ENCODE results near the gene CCNK.
A peak's percentile ranks its signal among the peaks of the same experiment; 100 is the strongest.

CCNK gene

DNA sequence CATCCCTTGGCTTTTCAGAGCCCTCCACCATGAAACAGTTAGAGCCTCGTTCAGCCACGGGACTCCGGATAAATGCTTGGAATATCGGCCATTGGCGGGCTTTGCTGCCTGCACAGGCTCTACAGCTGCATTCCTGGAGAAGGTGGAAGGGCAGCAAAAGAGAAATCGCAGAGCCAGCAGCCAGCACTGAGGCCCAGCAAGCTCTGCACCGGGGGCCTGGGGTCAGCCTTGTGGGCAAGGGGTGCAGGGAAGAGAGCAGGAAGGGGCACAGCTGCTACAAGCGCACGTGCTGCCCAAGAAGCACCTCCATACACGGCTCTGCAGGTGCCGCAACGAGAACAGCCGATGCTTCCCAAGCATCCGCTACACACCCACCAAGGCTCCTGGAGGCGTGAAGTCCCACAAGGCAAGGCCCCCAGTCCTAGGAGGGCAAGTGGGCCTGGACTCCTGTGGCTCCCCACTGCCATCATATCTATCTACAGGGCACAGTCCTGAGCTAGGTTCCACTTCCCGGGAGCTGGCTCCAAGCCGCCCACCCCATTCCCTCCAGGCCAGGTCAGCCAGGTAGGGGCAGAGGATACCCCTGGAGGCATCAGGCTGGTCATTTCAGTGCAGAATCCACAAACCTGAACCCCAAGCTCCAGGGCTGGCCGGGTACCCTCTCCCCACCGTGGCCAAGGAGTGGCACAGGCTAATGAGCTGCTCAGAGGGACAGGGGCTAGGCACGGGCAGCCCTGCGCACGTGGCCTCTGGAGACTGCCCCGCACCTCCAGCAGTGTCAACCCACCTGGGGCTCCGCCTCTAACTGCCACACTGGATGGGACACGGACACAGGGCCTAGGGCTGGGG lies 40.2 kb downstream of the CCNK start:
- no peak for DNase-seq

DNA sequence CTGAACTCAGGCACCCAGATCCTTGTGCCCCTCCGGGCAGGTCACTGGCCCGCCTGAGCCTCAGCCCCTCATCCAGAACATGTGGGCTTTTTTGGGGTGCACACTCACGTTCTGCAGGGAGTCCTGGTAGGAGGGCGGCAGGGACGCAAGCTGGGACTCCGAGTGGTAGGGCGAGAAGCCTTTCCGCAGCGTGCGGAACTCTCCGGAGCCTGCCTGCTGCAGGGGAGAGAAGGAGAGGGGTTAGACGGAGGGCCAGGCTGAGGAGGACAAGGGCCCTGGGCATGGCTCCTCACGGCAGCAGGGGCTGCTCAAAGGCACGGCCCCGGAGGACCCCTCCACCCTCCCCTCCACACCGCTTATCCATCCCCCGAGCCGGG lies 40.8 kb downstream of the CCNK start:
- DNase-seq: no peak

DNA sequence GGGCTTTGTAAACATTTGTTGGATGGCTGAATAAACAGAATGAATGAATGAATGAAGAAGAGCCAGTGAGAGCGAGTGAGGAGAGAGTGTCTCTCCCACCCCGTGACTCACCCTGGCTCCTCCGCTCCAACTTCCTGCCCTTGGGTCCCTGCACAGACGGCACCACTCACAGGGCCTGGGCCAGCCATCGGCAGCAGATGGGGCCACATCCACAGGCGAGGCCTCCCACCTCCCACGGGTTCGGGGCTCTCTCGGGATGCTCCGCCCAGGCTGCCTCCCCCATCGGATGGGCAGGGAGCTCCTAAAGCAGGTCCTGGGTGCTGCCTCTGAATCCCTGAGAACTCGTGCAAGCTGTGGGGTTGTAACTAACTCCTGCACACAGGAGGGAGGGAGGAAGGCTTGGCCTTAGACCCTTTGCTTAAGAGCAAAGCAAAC lies 41.3 kb downstream of the CCNK start:
- no peak for DNase-seq

DNA sequence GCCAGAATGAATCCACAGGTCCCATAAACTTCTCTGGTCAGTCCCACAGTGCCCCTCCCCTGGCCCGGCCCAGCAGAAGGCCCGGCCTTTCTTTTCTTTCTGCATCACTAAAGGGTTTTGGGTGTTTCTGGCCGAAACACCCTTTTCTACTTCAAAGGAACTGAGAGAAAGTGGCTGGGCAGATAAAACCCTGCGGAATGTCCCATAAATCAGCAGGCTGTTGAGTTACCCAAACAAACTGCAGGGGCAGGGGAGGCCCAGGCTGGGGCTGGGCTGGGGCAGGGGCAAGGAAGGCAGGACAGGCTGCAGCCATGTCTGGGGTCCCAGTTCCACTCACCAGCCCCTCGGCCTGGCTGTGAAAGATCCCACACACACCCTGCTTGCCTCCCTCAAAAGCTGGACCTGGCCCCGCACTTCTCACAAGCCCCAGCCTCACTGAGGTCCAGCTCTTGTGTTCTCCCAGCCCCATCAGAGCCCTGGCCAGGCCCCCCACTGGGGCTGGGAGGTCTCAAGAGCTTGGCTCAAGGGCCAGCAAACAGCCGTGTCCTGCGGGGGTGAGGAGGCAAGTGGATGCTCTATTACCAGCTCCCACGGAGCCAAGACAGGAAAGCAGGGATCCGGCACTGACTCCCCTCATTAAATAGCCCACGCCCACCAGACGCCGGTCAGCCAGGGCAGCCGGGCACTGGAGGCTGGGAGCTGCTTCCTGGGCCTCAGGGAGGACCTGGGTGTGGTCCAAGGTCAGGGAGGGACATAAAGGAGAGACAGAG lies 41.9 kb downstream of the CCNK start:
- no peak for DNase-seq

DNA sequence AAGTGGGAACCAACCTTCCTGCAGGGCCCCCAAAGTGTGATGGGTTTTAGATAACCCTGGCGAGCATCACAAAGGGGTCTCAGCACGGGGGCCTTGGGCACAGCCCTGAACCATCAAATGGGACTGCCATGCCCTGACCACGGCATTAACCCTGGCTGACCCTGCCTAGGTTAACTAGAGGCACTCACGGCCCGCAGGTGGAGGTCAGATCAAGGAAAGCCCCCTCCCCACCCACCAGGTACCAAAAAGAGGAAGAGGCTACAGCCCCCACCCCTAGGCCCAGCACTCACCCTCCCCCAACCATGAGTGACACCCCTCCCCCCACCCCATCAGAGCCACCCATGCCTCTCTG lies 42.5 kb downstream of the CCNK start:
- DNase-seq: no peak

DNA sequence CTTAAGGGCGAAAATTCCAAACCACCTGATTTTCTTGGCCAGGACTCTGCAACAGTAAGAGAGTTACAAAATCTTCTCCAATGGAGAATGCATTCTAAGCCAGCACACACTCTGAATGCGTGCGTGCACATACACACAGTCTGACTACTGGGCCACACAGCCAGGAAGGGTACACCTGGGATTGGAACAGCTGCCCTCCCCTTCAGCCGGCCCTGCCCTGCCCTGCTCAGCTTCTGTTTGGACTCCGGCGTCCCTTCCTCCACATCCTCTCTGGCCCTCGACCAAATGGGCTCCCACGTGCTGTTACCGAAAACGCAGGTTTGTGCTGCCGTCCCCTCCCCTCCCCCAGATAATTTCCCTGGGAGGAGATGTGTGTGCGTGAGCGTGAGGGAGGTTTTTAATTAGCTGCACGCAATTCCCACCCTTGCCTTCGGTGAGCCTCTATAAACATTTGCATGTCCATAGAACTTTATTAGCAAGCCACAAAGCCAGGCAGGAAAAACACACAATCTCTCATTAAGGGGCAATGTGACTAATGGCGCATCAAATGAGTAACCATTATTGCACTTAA lies 43.0 kb downstream of the CCNK start:
- DNase-seq: no peak

DNA sequence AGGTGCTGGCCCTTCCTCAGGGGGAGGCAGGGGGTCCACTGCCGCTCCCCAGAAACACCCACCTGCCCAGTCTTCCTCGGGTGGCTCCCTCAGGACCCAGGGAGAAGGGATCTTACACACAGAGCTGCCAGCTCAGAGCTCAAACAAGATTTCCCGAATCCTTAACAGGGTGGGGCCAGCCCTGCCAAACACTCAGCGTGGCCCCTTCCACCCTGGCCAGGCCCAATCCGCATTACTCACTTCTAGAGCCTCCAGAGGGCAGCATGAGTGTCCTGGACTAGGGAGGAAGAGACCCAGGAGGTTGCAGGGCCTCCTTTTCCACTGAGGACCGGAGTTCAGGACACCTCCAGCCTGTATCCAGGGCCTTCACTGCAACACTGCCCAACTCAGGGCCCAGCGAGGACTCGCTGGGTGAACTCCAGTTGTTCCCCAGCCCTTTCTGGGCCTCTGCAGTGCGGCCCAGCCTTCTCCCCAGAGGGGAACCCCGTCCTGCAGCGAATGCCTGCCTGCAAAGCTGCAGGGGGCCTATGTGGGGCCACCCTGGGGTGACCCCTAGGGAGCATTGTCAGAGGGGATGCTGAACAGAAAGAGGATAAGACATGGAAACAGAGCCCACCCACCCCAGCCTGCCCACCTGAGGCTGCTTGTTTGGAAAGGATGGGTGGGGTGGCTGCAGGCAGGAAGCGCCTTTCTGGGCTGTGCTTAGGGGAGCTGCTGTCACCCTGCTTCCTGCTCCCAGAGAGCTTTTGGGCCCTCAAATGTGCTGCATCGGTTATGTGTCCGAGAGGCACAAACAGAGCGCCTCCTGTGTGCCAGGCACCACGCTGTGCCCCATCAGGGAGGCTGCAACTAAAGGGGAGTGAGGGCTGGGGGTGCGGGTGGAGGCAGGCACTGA lies 43.8 kb downstream of the CCNK start:
- DNase-seq: peak; percentile 18

DNA sequence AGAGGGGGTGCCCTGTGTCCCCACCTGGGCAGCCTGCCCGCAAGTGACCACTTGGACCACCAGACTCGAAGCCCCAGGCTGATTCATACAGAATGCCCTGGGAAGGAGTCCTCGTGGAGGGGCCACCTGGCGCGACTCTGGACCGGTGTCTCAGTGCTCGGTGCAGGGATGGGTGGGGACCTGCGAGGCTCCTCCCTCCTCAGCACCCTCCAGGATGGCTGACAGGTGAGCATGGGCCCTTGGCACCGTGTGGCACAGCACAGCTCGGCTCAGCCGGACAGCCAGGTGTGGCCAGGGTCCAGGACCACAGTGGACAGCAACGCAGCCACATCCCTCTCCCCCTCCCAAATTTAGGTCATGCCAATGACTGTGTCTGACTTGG lies 44.5 kb downstream of the CCNK start:
- no peak for DNase-seq

DNA sequence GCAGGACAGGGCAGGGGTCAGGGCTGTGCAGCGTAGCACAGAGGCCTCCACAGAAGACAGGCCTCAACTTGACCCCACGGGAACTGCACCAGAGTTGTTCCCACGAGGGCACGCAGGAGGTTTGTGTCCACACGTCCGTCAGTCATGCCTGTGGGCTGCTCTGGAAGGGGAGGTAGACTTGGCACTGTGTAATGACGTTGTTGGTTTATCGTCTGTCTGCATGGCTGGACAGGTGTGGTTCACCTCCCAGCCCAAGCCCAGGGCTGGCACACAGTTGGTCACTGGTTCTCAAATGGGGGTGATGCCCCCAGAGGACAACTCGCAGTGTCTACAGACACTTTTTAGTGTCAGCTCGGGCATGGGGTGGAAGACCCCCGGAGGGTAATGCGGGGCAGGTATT lies 45.8 kb downstream of the CCNK start:
- no peak for DNase-seq

DNA sequence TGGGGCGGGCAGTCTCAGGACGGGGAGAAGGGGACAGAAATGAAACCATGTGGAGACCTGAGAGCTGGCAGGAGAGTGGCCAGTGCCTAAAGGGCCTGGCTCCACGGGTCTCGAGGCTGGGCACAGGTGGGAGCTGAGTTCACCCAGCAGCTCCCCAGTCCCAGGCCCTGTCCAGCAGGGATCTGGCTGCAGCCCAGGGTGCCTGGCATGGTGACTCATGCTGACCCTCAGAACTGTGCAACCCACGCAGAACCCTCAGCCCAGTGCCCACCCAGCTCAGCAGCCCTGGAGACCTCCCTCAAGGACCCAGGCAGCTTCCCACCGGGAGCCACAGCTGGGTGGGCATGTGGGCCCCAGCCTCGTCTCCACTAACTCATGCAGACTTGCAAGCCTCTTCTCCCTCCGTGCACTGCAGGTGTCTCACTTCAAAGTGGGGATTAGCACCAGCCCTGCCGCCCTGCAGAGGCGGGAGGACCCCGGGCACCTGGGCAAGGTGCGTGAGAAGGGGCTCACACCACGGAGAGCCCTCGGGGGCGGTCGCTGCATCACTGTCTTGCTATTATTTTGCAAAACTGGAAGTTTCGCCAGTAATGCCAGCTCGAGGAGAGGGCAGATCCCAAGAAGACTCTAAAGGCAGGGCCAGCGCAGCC lies 46.3 kb downstream of the CCNK start:
- DNase-seq: no peak

DNA sequence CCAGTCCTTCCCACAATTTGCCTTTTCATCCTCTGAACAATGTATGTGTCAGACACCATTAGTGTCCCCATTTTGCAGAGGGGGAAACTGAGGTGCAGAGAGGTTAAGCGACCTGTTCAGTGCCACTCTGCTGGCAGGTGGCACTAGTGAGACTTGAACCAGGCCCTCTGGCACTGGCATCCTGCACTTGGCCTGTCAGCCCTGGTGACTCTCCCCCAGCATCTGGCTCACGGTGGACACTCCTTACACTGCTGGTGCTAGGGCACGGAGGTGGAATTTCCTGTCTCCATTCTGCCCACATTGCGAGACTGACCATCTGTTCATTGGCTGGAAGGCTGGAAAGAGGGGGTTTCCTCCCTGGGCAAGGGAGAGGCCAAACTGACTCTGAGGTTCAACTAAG lies 48.7 kb downstream of the CCNK start:
- no peak for DNase-seq

DNA sequence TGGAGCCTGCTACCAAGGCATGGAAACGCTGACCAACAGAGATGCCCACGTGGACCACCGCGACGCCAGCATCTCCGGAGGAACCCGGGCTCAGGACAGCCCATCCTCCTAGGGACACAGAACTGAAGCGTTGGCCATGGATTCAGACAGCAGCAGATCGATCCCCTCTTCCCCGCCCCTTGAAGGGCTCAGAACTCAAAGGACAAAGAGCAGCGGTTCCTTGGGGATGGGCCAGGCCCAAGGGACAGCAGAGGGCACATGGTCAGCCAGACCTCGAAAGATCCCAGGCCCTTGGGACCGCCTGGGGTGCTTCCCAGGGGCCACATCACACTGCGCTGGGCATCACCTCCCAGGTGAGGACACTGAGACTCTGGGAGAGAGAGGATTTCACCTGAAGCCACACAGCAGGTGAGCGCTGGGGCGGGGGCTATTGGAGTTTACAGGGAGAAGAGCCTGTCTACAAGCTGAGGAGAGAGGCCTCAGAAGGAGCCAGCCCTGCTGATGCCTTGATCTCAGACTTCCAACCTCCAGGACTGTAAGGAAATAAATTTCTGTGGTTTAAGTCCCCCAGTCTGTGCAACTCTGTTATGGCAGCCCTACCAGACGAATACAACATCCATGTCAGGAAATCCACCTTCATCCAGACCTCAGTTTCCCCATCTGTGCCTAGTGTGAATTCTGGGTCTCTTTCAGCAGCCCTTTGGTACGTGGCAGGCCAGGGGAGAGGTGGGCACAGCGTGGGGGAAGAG lies 49.4 kb downstream of the CCNK start:
- no peak for DNase-seq

DNA sequence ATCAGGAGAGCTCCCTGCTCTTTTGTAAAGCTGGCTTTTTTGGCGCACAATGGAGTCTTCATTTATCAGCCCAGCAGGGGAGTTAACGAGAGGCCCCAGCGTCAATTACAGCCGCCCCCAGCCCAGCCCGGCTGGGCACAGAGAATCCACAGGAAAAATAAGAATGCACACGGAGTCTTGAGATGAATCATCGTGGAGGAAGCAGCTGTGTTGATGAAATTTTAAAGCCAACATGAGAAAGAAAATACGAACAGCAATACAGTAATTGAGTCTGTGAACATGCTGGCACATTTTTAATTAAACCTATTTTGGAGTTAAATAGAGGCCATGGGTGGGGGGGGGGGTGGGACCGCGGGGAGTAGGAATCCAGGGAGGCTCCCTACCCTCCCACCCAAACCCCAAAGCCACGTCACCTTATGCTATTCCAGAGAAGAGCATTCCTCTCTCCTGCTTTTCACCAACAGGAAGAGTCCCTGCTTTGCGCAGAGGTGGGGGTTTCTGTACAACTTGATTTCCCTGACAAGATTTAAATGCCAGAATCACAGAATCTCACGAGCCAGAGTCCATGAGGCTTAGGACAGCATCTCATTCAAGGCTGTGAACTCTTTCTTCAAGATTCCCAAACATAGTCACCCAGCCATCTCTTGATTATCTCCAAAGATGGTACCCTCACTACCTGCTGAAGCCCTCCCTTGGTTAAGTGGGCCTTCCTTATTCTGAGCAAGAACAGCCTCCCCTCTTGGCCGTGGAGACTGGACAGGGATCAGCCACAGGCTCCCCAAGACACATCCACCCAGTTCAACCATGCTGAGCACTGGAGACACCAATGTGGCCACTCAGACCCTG lies 50.3 kb downstream of the CCNK start:
- DNase-seq: no peak

DNA sequence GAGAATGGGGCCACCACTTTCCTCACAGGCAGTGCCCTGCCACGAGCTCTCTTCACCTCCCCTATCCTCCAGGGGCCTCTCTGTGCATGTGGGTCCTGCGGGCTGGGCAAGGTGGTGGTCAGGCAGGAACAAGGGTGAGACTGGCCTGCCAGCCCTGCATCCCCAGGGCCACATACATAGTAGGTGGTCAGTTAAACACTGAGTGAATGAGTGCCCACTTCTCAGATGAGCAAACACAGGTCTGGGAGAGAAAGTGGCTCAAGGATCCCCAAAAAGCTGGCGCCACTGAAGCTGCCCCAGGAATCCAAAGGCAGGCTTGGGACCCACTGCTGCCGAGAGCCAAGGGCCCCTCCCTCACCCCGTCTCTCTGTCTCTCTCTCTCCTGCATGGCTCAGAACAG lies 51.1 kb downstream of the CCNK start:
- DNase-seq: no peak

DNA sequence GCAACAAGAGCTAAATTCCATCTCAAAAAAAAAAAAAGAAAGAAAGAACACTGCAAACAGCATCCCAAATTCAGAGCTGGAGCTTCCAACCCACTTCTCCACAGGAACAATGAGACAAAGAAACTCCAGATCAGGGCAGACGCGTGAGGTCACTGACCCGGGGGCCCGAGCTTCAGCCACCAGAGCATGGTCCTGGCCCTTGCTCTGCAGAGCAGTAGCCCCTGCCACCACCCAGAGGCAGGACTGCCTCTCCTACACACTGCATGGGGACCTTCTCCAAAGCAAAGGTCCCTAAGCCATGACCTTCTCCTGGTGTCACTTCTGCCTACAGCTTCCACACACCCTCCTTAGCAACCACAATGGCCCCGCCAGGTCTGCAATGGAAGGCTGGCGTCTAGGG lies 53.1 kb downstream of the CCNK start:
- DNase-seq: no peak

DNA sequence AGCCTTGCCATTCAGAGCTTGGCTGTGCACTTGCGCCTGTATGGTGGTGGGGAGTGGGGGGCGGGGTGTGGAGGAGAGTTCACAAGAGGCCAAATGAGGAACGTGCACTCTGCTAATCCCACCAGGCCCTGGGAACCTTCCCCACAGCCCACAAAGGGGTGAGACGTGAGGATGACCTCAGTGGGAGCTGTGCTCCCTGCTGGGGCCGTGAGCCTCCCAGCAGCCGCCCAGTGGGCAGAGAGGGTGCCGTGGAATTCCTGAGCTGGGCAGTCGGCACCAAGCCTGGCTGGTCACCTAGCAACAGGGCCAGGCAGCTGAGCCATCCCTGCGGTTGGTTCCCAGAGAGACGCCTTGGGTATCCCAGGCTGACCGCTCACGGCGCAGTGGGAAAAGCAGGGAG lies 53.7 kb downstream of the CCNK start:
- DNase-seq: no peak

DNA sequence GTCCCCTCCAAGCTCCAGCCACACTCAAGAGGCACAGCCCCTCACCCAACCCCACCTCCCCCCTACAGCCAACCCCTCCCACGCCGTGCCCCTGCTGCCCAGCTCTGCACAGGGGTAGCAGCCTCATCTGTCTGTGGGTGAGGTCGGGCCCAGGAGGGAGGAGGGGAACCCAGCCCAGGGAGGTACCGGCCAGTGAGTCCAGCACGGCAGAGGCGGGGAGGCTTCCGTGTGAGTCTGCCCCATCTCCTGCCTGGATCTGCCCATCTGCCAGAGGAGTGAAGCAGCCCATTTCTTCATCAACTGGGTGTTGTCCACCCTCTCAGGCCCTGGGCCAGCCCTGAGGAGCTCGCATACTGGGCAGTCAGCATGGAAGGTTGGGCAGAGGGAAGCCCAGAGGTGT lies 54.2 kb downstream of the CCNK start:
- no peak for DNase-seq

DNA sequence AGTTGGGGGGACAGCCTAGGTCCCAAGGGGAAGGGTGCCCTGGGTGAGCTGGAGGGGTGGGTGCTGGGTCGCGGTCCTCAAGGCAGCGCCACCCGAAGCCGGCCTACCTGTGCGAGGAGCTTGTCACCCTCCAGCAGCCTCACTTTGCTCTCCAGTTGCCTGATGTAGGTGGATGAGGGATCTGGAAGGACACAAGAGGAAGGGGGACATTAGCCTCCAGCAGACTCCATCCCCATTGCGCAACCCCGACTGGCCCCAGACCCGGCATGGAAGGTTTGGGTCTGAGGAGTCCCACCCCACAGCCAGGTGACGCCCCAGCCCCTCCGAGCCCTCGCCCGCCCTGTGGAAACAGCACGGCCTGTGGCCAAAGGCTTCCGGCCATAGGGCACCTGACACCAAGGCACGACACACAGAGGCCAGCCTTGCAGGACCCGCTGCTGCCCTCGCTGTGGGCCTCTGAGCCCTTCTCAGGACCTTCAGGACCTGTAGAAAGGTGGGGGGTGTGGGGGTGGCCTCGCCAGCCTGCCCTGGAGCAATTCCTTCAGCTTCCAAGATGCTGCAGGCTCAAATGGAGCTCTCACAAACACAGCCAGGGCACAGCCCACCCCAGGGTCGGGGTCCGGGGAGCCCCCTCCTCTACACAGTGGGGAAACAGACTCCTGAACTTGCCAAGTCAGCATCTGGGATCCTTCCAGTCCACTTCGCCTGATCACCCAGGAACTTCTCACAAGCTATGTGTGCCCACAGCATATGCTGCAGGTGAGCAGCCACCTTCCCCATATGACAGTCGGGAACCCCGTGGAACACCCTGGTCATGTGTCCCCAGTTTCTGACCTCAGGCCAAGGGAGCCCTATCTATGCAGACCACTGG lies 54.9 kb downstream of the CCNK start:
- DNase-seq: no peak

DNA sequence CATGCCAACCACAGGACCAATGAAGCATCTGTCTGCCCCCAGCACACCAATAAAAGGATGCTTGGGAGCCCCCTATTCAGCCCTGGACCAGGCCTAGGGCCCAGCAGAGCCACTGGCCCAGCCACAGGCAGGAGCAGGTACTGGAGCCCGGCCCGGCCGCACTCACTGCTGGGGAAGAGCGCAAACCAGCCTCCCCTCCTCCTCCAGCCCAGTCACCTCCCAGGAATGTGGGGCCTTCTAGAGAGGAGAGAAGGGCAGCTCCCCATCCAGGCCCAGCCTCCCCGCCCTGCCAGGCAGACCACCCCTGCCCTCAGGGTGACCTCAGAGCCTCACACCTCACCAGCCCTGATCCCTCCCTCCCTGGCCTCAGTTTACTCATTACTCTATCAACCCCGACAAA lies 56.2 kb downstream of the CCNK start:
- DNase-seq: no peak

DNA sequence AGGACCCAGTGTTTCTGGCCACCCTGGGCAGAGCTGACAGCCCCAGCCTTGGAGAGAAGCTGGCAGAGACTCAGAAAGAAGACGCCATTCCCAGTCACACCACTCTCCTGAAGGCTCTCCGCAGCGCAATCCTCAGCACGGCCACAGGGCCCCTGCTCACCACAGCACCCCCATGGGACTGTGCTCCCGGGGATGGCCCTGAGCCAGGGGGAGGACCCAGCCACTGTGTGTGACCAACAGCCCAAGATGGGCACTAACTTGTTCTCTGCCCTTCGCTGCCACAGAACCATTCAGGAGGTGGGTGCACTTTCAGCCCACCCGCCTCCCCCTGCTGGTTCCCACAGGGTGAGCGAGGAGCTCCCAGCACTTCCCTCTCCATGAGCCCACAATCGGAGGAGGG lies 57.1 kb downstream of the CCNK start:
- DNase-seq: no peak

Measured in hematopoietic multipotent progenitor cell treated with erythropoietin and hydrocortisone succinate and interleukin-3 and kit ligand, for 6 days (in vitro differentiated cells).